CD4-positive, alpha-beta T cell treated with Interleukin-10 for 1 hour (primary cell): ENCODE measurements around the gene DIP2B.

ENCODE experiments used
- DNase-seq: peaks from one replicate; pipeline ENCODE4 v3.0.0-alpha.2; 2020

The DIP2B gene

GRCh38 chr12:50686406-50686805 lies 181.6 kb downstream of the DIP2B start:
- DNase-seq = no peak

DNA sequence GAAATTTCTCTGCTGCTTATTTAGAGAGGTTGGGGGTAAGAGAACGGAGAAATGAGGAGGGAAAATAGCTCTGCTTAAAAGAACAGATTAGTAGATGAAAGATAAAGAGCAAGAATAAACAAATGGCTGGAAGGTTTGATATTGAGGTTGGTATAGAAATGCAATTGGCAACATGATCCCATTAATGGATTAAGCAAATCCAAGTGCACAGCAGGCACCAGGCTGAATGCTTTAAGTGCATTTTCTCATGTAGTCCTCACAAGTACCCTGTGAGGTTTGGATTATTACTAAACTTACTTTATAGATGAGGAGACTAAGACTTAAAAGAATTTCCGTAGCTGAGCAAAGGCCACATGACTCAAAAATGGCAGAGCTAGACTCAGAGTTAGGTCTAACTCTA lies 182.2 kb downstream of the DIP2B start:
- DNase-seq = no peak

- DNase-seq = no peak
These were observed 184.7 kb downstream of the DIP2B start for GRCh38 chr12:50689437-50689836.

DNA sequence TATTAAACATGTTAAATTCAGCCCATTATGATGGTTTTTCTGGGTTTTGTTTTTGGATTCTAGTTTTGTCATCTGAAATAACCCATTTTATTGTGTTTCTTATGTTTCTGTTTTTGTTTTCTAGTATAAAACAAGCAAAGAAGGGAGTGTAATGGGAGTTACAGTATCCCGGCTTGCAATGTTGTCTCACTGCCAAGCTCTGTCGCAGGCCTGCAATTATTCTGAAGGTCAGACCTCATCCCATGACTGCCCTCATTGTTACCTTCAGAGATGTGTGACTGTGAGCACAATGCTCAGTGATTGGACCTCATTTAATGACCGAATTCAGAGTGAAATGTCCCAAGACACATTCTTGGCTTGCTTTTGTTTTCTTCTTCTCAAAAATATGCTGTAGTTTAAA lies 186.1 kb downstream of the DIP2B start:
- DNase-seq = no peak

- no peak for DNase-seq
These were observed 191.2 kb downstream of the DIP2B start for GRCh38 chr12:50695961-50696360.

- no peak for DNase-seq
These were observed 192.1 kb downstream of the DIP2B start for GRCh38 chr12:50696931-50697330.

DNA sequence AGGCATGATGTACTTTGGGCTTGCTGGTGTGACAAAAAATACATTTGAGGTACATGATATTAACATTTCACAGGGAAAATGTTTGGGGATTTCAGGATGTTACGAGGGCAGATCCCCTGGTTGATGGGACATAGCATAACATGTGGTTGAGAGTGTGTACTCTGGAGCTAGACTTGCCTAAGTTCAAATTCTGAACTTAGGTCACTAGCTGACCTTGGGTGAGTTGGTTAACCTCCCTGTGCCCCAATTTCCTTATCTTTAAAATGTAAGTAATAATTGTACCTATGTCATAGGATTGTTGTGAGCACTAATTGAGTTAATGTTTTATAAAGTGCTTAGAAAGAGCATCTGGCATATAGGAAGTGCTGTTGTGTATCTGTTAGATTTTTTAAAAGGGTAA lies 194.4 kb downstream of the DIP2B start:
- DNase-seq = no peak

DNA sequence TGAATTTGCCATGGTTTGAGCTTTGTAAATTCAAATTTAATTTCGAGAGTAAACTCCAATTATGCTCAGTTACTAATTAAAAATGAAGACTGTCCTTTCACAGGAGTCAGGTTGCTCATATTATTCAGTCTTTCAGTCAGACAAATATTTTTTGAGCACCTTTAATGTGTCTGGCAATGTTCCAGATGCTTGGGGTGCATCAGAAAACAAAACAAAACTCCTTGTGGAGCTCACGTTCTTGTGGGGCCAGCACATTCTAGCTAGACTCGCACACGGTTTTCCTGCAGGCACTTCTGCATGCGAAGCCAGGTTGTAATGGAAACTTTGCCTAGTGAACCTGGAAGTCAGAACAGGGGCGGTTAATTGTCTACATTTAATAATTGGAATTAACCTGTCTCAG lies 195.2 kb downstream of the DIP2B start:
- DNase-seq = no peak

DNA sequence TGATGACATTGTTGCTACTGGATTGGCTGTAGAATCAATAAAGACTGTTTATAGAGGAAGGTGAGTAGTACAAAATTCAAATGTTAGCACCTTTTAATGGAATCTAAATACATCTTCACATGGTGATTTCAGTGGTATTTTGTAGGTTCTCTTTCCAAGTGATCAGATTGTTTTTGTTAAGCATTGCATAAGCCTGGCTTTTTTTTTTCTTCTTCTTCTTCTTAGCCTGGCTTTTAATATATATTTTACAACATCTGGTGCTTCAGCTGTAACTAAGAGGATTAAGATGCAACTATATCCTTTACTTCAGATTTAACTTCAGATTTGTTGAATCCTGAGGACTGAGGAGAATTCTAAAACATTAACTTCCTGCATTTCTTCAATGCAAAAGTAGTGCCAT lies 201.8 kb downstream of the DIP2B start:
- no peak for DNase-seq

- no peak for DNase-seq
These were observed 202.6 kb downstream of the DIP2B start for GRCh38 chr12:50707396-50707795.

DNA sequence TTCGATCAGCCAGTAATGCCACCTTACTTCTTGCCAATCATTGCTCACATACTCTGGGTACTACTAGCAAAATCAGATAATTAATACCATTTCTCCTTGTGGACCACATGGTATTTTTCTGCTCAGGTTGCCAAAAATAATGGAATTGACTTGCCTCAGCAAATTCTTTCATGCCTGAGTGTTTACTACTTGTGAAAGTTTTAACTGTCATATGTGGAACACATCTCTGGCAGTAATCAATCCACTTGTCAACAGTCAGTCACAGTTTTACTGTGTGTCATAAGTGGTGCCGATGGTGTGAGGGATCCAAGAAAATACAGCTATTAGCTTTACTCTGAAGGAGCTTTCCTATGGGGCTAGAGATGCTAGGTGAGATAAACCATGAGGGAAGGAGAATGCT lies 203.8 kb downstream of the DIP2B start:
- DNase-seq = no peak

DNA sequence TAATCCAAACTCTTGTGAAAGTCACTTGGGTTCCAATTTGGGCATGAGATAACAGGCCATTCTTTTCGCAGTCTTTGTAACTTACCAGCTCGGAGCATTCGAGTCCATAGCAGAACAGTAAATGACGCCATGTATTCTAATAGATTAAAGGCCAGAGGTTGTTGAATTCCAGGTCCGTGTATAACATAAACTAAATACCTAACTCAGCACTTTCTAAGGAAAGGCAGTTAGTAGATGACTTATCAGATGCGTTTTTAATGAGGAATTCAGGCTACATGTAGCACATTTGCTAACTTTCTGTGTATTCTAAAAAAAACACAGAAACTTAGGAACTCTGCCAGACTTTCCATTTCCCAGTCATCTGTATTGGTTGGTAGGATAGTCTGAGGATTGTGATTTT lies 206.3 kb downstream of the DIP2B start:
- DNase-seq = no peak

GRCh38 chr12:50715174-50715573 lies 210.4 kb downstream of the DIP2B start:
- no peak for DNase-seq

DNA sequence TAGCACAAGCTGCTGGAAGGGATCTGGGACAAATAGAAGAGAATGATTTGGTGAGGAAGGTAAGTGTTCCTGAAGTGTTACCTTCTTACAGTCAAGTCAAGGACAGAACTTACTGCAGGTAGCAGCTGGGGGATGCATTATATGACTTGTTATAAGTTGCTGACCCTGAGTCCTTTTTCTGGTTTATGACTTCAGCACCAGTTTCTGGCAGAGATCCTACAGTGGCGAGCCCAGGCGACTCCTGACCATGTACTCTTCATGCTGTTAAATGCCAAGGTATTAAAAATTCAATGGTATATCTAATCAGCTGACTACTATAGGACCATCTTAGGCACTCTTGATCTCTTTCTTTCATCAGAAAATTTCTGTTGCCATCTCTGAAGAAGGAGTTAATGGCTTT lies 214.0 kb downstream of the DIP2B start:
- no peak for DNase-seq

- DNase-seq = no peak
These were observed 215.3 kb downstream of the DIP2B start for GRCh38 chr12:50720085-50720484.

DNA sequence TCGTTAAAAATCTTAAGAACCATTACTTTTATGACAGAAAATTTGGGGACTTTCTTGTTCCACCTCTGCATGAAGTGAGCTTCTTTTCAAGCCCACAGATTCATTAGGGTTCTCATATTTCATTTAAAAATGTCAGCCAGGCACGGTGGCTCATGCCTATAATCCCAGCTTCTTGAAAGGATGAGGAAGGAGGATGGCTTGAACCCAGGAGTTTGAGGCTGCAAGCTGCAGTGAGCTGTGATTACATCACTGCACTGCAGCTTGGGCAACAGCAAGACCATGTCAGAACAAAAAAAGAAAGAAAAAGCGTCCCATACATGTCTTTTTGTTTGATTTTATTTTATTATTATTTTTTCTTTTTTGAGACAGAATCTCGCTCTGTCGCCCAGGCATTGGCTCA lies 215.7 kb downstream of the DIP2B start:
- no peak for DNase-seq

GRCh38 chr12:50723865-50724264 lies 219.1 kb downstream of the DIP2B start:
- DNase-seq = no peak

GRCh38 chr12:50725011-50725942 lies 220.5 kb downstream of the DIP2B start:
- DNase-seq = no peak

GRCh38 chr12:50727466-50727865 lies 222.7 kb downstream of the DIP2B start:
- DNase-seq = no peak

DNA sequence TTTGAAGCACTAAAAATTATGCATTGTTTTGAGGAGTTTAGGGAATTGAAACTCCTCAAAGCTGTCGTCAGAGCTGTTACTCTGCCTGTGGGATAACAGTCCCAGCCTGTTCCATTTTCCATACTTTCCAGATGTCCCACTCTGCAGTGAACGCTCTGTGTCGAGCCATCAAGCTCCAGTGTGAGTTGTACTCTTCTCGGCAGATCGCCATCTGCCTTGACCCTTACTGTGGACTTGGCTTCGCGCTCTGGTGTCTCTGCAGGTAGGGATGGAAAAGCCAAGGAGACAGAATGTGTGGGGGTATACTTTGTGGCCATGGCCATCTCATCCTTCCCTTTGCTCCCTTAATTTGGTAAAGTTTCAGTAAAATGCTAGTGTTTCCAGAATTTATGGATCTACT lies 223.6 kb downstream of the DIP2B start:
- no peak for DNase-seq

GRCh38 chr12:50728841-50729240 lies 224.1 kb downstream of the DIP2B start:
- no peak for DNase-seq

DNA sequence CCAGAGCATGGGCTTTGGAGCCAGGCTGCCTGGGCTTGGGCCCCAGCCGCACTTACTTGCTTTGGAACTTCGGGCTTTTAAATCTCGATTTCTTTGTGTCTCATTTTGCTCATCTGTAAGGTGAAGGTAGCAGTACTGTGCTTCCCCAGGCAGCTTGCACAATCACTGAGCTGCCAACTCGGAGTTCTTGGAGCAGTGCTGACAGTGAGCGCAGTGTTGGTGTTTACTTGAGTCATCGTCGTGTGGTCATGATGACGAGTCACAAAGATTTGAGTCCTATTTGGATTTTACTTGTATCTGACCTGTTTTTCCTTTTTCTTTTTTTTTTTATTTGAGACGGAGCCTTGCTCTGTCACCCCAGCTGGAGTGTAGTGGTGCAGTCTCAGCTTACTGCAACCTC lies 227.8 kb downstream of the DIP2B start:
- no peak for DNase-seq

DNA sequence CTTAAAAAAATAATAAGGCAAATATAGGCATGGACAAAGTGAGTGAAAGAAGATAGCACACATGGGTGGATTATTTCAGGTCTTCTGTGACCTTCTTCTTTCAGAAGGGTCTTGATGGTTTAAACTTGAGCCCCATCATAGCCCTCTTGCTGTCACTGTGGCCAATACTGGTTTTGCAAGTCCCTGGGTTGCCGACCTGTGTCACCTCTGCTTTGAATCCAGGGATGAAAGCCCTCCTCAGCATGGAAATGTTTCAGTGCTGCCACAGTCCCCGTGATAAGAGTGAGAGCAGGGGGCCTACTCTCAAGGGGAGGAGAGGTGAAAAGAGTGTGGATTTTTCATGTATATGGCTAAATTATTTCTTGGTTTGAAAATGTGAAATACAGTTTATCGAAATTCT lies 228.9 kb downstream of the DIP2B start:
- no peak for DNase-seq

DNA sequence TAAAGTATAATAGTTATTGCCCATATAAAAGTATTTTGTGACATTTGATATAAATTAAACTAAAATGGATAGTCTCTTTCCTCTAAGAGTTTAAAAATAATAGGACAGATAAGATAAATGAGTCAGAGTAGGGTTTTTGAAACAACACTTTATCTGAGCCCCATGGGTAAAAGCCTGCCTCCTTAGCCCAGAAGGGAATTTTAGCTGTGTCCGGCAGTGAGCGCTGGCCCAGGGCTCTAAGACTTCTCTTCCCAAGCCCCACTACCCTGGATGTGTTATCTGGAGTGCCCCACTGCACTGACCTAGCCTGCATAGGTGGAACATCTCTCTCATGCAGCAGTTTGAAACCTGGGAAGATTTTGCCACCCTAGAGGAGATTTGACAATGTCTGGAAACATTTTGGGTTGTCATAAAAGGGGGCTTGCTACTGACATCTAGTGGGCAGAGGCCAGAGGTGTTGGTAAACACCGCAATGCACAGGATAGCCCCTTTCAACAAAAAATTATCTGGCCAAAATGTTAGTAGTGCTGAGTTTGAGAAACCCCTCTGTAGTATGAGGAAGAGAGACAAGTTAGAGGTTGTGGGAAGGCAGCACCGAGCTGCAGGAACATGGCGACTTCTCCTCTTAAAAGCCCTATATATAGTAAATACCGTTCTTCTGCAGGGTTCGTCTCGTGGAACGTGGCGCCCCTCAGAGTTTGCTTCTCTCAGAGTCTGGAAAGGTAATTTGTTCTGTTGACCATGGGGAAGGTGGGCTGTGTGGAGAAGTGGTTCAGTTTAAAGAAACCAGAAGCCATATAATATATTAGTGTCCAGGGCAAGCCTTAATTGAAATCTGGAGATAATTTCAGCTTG lies 229.9 kb downstream of the DIP2B start:
- DNase-seq = peak; percentile 37
